Measurements from ENCODE around the gene ANXA11.
"Not testable (repeated sequence)": the region's sequence is repeated elsewhere in the genome, so short reads cannot be mapped to it uniquely, and the experiment has no call there.

The ANXA11 gene

GRCh38 chr10:80205477-80206276 lies at the start of gene ANXA11:
ANXA11 (minus strand) TSS chr10:80205537; CDS start chr10:80172861, 32,676 bp downstream.
- no peak for DNase-seq

GRCh38 chr10:80254726-80255125 lies 49.4 kb upstream of the ANXA11 start:
- DNase-seq: not testable (repeated sequence)

GRCh38 chr10:80253963-80254271 lies 48.6 kb upstream of the ANXA11 start:
- DNase-seq: not testable (repeated sequence)

- DNase-seq: no peak
Observed at GRCh38 chr10:80253266-80253962, 48.1 kb upstream of the ANXA11 start.

- DNase-seq: no peak
Observed at GRCh38 chr10:80252296-80252887, 47.1 kb upstream of the ANXA11 start.

GRCh38 chr10:80251703-80252280 lies 46.5 kb upstream of the ANXA11 start:
- DNase-seq: not testable (repeated sequence)

- DNase-seq: not testable (repeated sequence)
Observed at GRCh38 chr10:80250399-80250798, 45.1 kb upstream of the ANXA11 start.

GRCh38 chr10:80249906-80250305 lies 44.6 kb upstream of the ANXA11 start:
- not testable (repeated sequence) for DNase-seq

GRCh38 chr10:80247611-80248010 lies 42.3 kb upstream of the ANXA11 start:
- DNase-seq: not testable (repeated sequence)

- not testable (repeated sequence) for DNase-seq
Observed at GRCh38 chr10:80244371-80244770, 39.0 kb upstream of the ANXA11 start.

GRCh38 chr10:80242341-80242740 lies 37.0 kb upstream of the ANXA11 start:
- not testable (repeated sequence) for DNase-seq

- not testable (repeated sequence) for DNase-seq
Observed at GRCh38 chr10:80236457-80236856, 31.1 kb upstream of the ANXA11 start.

GRCh38 chr10:80234331-80235235 lies 29.2 kb upstream of the ANXA11 start:
- not testable (repeated sequence) for DNase-seq

- not testable (repeated sequence) for DNase-seq
Observed at GRCh38 chr10:80233871-80234270, 28.5 kb upstream of the ANXA11 start.

GRCh38 chr10:80226723-80227122 lies 21.4 kb upstream of the ANXA11 start:
- not testable (repeated sequence) for DNase-seq

- DNase-seq: not testable (repeated sequence)
Observed at GRCh38 chr10:80223031-80223419, 17.7 kb upstream of the ANXA11 start.

- not testable (repeated sequence) for DNase-seq
Observed at GRCh38 chr10:80218878-80219277, 13.5 kb upstream of the ANXA11 start.

GRCh38 chr10:80214368-80214982 lies 9.1 kb upstream of the ANXA11 start:
- not testable (repeated sequence) for DNase-seq

- not testable (repeated sequence) for DNase-seq
Observed at GRCh38 chr10:80212535-80213115, 7.3 kb upstream of the ANXA11 start.

GRCh38 chr10:80211786-80212185 lies 6.4 kb upstream of the ANXA11 start:
- no peak for DNase-seq

- DNase-seq: no peak
Observed at GRCh38 chr10:80210259-80210658, 4.9 kb upstream of the ANXA11 start.

All from GOT3 (cell line).